ENCODE data around the gene KCTD17.

KCTD17 gene

GRCh38 chr22:37043828-37044538 is 7.6 kb upstream of the KCTD17 start:
- peak; percentile 14 for DNase-seq (ENCODE audit: low read depth)

DNA sequence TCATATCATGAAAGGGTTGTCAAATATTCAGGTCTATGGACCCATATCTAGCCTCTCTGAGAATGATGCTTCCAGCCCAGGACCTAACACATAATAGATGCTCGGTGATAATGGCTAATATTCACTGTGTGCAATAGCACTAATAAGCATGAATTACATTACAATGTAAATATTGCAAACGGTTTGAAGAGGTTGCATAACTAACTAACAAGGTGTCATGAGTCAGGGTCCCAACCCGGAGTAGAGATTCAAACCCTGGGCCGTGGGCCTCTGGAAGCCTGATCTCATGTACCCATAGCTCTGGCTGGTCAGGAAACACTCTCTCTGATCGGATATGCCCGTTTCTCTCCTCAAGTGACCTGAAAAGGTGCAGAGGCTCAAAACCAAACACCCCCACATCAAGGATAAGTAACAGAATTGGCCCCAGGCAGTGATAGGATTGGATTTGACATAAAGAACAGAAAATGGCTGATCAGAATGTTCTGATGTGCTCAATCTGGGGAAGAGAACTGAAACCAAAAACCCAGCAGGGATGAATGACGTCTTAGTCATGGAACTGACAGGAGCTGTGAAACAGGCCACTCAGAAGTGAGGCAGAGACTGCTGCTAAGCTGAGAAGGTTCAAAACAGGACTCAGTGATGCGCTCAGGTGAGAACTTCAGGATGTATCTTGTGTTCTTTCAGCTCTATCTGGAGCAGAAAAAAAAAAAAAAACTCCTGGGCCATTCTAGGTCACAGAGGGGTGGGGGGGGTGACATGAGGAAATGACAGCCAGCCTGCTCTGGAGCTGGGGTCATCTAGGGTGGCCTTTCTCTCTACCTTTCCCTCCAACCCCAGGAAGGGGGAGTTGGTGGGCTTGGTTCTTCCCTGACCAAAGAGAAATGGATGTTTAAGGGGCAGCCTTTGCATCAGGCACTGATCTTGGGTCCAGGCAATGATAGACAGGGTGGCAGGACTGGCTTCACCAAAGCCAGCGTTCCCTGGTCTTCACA is 6.6 kb upstream of the KCTD17 start:
- DNase-seq (ENCODE audit: low read depth) = no peak

DNA sequence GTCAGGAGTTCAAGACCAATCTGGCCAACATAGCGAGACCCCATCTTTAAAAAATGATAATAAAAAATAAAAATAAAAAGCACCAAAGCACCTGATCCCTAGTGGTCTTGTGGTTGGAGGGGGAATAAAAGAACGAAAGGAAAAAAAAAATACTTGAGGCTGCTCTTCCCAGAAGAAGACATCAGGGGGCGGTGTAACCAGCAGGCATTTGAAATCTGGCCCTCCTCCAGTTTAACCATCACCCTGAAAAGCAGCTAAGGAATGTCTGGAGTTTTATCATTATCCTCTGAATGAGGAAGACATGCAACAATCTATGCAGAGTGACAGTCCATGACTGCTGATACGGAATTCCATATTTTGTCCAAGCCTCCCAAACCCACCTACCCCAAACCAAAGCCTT is 5.6 kb upstream of the KCTD17 start:
- DNase-seq (ENCODE audit: low read depth) = no peak

DNA sequence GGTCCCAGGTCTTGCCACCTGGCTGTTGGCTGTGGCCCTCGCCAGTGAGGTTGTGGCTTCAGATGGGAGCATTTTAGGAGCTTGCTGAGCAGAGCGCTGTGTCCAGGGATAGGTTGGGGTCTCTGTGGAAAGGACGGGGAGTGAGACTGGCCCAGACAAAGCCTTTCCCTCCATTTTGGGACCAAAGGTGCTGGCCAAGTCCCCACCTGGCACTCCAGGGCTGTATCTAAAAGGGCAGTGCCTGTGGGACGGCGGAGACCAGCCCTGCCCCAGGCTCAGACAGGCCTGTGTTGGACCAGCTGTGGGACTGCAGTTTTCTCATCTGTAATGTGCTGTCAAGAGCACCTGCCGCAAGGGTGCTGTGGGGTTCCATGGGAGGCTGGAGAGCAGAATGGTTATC is 5.0 kb upstream of the KCTD17 start:
- no peak for DNase-seq (ENCODE audit: low read depth)

- DNase-seq (ENCODE audit: low read depth) = no peak
Measured at GRCh38 chr22:37047006-37047405, 4.5 kb upstream of the KCTD17 start.

- no peak for DNase-seq (ENCODE audit: low read depth)
Measured at GRCh38 chr22:37048133-37048532, 3.4 kb upstream of the KCTD17 start.

DNA sequence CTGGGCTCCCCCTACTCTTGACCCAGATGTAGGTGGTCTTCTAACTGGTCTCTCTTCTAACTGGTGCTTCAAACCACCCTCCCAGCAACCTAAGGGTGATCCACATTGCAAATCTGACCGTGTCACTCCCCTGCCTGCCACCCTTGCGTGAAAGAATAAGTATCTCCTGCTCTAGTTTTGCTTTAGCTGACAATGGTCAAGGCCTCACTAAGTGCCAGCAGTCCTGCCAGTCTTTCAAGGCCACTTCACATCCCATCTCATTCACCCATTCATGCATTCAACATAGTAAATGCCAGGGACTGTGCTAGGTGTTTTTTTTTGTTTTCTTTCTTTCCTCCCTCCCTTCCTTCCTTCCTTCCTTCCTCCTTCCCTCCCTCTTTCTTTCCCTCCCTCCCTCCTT is 2.3 kb upstream of the KCTD17 start:
- no peak for DNase-seq (ENCODE audit: low read depth)

GRCh38 chr22:37050913-37051312 is 629 bp upstream of the KCTD17 start:
- no peak for DNase-seq (ENCODE audit: low read depth)

DNA sequence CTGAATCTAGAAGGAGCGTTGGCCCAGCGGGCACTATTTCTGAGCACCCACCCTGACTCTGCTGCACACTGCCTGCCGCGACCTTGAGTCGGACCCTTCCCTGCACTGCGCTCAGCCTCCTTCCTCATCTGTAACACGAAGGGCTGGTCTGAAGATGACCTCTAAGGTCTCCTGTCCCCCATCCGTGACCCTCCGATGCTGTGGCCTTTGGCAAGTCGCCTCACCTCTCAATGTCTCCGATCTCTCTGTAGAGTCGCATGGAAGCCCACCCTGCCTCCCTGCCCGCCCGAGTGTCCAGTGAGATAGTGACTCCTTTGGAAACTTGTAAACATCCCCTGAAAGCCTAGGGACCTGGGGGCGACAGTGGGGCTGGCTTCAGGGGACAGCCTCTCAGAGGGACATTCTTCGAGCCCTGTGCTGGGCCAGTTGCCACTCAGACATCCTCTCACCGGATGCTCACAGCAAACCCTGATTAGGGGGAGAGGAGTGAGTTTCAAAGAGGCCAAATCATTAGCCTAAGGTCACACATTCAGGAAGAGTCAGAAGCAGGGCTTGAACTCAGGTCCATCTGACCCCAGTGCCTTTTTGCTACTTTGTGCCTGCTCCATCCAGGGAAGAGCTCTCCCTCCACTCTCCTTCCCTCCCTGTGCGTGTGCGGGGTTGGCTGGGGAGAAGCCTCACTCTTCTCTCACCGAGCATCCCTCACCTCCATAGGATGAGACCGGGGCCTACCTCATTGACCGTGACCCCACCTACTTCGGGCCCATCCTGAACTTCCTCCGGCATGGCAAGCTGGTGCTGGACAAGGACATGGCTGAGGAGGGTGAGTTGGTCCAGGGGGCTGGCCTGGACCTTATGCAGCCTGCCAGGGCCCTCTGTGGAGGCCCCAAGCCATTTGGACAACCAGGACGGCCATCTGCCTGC is 1.1 kb downstream of the KCTD17 start:
- no peak for DNase-seq (ENCODE audit: low read depth)

GRCh38 chr22:37053310-37054055 is 1.9 kb downstream of the KCTD17 start:
- DNase-seq (ENCODE audit: low read depth) = no peak

DNA sequence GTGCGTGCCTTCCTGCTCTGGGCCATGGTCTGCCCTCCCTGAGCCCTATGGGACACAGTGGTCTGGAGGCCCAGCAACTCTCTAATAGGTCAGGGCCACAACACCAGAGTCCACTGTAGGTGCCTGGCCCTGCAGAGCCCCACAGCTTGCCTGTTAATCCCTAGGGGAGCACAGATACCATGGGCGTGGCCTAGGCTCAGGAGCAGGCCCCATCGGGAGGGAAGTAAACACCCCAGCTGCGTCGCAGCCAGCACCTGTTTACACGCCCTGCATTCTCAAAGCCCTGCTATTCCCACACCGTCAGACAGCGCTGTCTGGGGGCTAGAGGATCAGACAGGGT is 2.5 kb downstream of the KCTD17 start:
- DNase-seq (ENCODE audit: low read depth) = no peak

GRCh38 chr22:37054600-37055365 is 3.2 kb downstream of the KCTD17 start:
- DNase-seq (ENCODE audit: low read depth) = no peak

GRCh38 chr22:37056246-37056645 is 4.7 kb downstream of the KCTD17 start:
- DNase-seq (ENCODE audit: low read depth) = no peak

DNA sequence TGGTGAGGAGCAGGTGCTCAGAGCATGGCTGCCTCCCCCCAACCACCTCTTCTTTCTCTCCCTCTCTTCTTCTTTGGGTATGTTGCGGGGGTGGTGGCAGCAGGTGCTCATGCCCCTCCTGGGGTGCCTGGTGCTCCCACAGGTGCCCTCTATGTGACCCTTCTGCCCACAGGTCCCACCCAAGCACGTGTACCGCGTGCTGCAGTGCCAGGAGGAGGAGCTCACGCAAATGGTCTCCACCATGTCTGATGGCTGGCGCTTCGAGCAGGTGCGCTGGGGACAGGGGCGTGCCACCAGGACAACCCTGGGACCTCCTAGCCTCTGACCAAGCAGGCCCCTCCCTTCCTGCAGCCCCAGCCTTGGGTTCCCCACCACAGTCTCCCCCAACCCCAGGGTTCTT is 5.7 kb downstream of the KCTD17 start:
- no peak for DNase-seq (ENCODE audit: low read depth)

DNA sequence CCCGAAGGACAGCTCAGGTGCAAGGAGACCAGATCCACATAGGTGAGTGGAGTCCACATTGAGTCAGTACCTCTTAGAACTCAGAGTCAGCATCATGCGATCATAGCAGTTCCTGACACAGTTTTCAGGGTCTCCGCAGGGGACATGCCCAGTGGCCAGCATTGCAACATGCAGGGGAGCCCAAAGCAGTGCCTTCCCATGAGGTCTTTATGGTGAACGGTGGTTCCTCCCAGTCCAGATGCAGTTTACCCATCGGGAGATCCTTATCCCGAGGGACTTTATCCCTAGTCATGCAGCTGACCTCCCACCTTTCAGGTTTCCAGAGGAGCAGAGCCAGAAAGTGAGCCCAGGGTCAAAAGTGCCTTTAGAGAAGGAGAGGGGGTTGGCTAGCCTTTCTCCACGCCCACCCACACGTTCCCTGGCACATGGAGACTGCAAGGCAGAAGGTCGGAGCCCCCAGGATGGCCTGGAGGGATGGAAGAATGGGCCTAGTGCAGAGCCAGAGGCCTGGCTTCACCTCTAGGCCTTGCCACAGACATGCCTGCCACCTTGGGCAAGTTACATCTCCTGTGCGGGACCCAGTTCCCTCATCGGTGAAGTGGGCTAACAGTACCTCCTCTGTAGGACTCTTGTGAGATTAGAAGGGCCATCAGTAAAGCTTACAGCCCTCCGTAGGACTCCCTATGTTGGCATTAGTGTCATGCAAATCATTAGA is 6.4 kb downstream of the KCTD17 start:
- DNase-seq (ENCODE audit: low read depth) = no peak

GRCh38 chr22:37058917-37059701 is 7.6 kb downstream of the KCTD17 start:
- DNase-seq (ENCODE audit: low read depth) = no peak

DNA sequence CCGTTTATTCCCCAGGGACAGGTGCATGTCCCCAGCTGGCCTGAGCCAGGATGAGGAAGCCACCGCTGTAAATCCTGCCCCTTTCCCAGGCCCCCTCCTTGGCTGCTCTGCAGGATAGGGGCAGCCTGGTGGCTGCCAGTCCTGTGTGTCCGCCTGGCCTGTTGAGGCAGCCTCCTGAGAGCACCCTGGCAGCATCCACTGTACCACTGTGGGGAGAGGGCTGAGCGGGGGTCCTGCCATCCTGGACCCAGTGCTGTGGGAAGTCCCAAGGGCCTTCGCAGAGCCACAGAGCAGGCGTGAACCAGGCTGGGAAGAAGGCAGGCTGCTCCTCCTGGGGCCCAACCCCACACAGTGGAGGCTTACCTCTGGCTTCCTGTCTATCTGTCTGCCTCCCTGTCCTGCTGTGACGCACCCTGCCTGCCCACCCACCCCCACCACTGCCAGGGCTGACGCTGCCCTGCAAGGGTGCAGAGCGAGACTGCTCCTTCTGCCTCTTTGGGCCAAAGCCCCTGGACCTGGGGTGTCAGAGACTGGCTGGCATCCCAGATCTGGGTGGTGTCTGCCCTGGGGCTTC is 8.4 kb downstream of the KCTD17 start:
- DNase-seq (ENCODE audit: low read depth) = no peak

- no peak for DNase-seq (ENCODE audit: low read depth)
Measured at GRCh38 chr22:37060801-37061610, 9.5 kb downstream of the KCTD17 start.
